GM12891 (cell line): ENCODE data around the gene KCMF1.

Source experiments
- PAX5 ChIP-seq: IDR thresholded peaks from 2 replicates; pipeline ENCODE4 v1.6.1; 2011; ENCODE audit warnings: low read length, moderate library complexity, mild to moderate bottlenecking; ENCODE audit not compliant: insufficient read depth, severe bottlenecking
- POLR2A ChIP-seq: IDR thresholded peaks from 2 replicates; pipeline ENCODE4 v1.6.1; 2011; ENCODE audit warnings: low read depth, low read length, control low read depth
- POLR2AphosphoS5 ChIP-seq: IDR thresholded peaks from 2 replicates; pipeline ENCODE4 v1.6.1; 2011; ENCODE audit warnings: low read depth, low read length, control low read depth
- POU2F2 ChIP-seq: IDR thresholded peaks from 2 replicates; pipeline ENCODE4 v1.6.1; 2011; ENCODE audit warnings: low read depth, mild to moderate bottlenecking, control low read depth, low read length, moderate library complexity
- SPI1 ChIP-seq: IDR thresholded peaks from 2 replicates; pipeline ENCODE4 v1.6.1; 2011; ENCODE audit warnings: low read depth, low read length, control low read depth
- TAF1 ChIP-seq: IDR thresholded peaks from 2 replicates; pipeline ENCODE4 v1.6.1; 2011; ENCODE audit warnings: low read depth, low read length, control low read depth

- TF ChIP-seq SPI1 (no peak), POLR2AphosphoS5 (no peak), POLR2A (no peak), TAF1 (no peak), POU2F2 (no peak), PAX5 (no peak)
Observed at GRCh38 chr2:85085563-85085962, 114.6 kb downstream of the KCMF1 start.
